Neural cell (in vitro differentiated cells): ENCODE data around the gene ZDHHC1. TPM values are rescaled to one million over a fixed set of nuclear protein-coding genes. Genes with fewer than 3 reads are reported as not detected.

ENCODE experiments used
- H2AFZ ChIP-seq: fragments of 200-600, 300-800 bp; sonication (generic), shearing (Covaris generic); 2 replicates; pipeline ENCODE4 v1.6.0; 2014; ENCODE audit warnings: low read depth, mild to moderate bottlenecking, antibody characterized with exemption, low read length, moderate library complexity
- H3F3A ChIP-seq: fragments of 200-600 bp; shearing (Covaris generic); 2 replicates; pipeline ENCODE4 v1.6.1; 2016; ENCODE audit warnings: mild to moderate bottlenecking, moderate library complexity, mixed read lengths, antibody characterized with exemption, low read length; ENCODE audit not compliant: insufficient read depth, poor library complexity, severe bottlenecking
- H3K27ac ChIP-seq: fragments of 200-600, 300-800 bp; sonication (generic), shearing (Covaris generic); 2 replicates; pipeline ENCODE4 v1.5.1; 2014; ENCODE audit warnings: mild to moderate bottlenecking, low read length, moderate library complexity
- H3K27me3 ChIP-seq: fragments of 300-800, 200-600 bp; sonication (generic), shearing (Covaris generic); 2 replicates; pipeline ENCODE4 v1.6.0; 2014; ENCODE audit warnings: mild to moderate bottlenecking, low read depth, low read length, moderate library complexity; ENCODE audit not compliant: insufficient read depth
- H3K36me3 ChIP-seq: fragments of 300-800, 200-600 bp; sonication (generic), shearing (Covaris generic); 2 replicates; pipeline ENCODE4 v1.5.1; 2014; ENCODE audit warnings: mild to moderate bottlenecking, antibody characterized with exemption, low read length, moderate library complexity; ENCODE audit not compliant: insufficient read depth
- H3K4me2 ChIP-seq: fragments of 300-800, 200-600 bp; sonication (generic), shearing (Covaris generic); 2 replicates; pipeline ENCODE4 v1.6.0; 2014; ENCODE audit warnings: mild to moderate bottlenecking, low read length
- H3K4me3 ChIP-seq: fragments of 300-800, 200-600 bp; sonication (generic), shearing (Covaris generic); 2 replicates; pipeline ENCODE4 v1.5.1; 2014; ENCODE audit warnings: mild to moderate bottlenecking, low read length, moderate library complexity
- H3K79me2 ChIP-seq: fragments of 200-600 bp; shearing (Covaris generic); replicated peaks from 2 replicates; pipeline ENCODE4 v1.6.0; 2014; ENCODE audit warnings: mild to moderate bottlenecking, low read length, moderate library complexity; ENCODE audit not compliant: insufficient read depth
- H3K9ac ChIP-seq: fragments of 300-800, 200-600 bp; sonication (generic), shearing (Covaris generic); 2 replicates; pipeline ENCODE4 v1.6.1; 2016; ENCODE audit warnings: mild to moderate bottlenecking, low read length, mixed read lengths
- H3K9me2 ChIP-seq: fragments of 200-600 bp; shearing (Covaris generic); 2 replicates; pipeline ENCODE4 v1.6.1; 2016; ENCODE audit warnings: mild to moderate bottlenecking, low read length, mixed read lengths; ENCODE audit not compliant: insufficient read depth
- H3K9me3 ChIP-seq: fragments of 200-600, 300-800 bp; sonication (generic), shearing (Covaris generic); 2 replicates; pipeline ENCODE4 v1.6.1; 2016; ENCODE audit warnings: mild to moderate bottlenecking, mixed run types, low read length, moderate library complexity, mixed read lengths
- H4K20me1 ChIP-seq: fragments of 200-600 bp; shearing (Covaris generic); 2 replicates; pipeline ENCODE4 v1.6.1; 2016; ENCODE audit warnings: mild to moderate bottlenecking, mixed run types; ENCODE audit not compliant: insufficient read depth
- CTCF ChIP-seq: fragments of 450-650 bp; IDR thresholded peaks from 2 replicates; pipeline ENCODE4 v1.5.1; 2014; ENCODE audit warnings: antibody characterized with exemption, mild to moderate bottlenecking, moderate library complexity; ENCODE audit not compliant: poor library complexity, severe bottlenecking
- EP300 ChIP-seq: fragments of 450-650 bp; conservative IDR thresholded peaks from 2 replicates; pipeline ENCODE4 v1.6.1; 2014; ENCODE audit warnings: antibody characterized with exemption, mild to moderate bottlenecking, moderate library complexity; ENCODE audit not compliant: poor library complexity, severe bottlenecking
- EZH2 ChIP-seq: fragments of 200-600, 300-800 bp; shearing (Covaris generic), sonication (generic); IDR thresholded peaks from 2 replicates; pipeline ENCODE4 v1.6.1; 2014; ENCODE audit warnings: antibody characterized with exemption, low read length, borderline replicate concordance, mild to moderate bottlenecking; ENCODE audit not compliant: insufficient read depth, poor library complexity, severe bottlenecking
- MXI1 ChIP-seq: fragments of 450-650 bp; conservative IDR thresholded peaks from 2 replicates; pipeline ENCODE4 v1.6.1; 2014; ENCODE audit warnings: antibody characterized with exemption, mild to moderate bottlenecking; ENCODE audit not compliant: poor library complexity, severe bottlenecking
- POLR2AphosphoS5 ChIP-seq: IDR thresholded peaks from 2 replicates; pipeline ENCODE4 v1.6.1; 2012
- RAD21 ChIP-seq: fragments of 450-650 bp; conservative IDR thresholded peaks from 2 replicates; pipeline ENCODE4 v1.6.1; 2014; ENCODE audit warnings: antibody characterized with exemption, mild to moderate bottlenecking, moderate library complexity
- REST ChIP-seq: IDR thresholded peaks from 2 replicates; pipeline ENCODE4 v1.6.1; 2012; ENCODE audit warnings: borderline replicate concordance
- SMC3 ChIP-seq: fragments of 450-650 bp; conservative IDR thresholded peaks from 2 replicates; pipeline ENCODE4 v1.6.1; 2014; ENCODE audit warnings: antibody characterized with exemption, mild to moderate bottlenecking, moderate library complexity; ENCODE audit not compliant: poor library complexity
- TAF1 ChIP-seq: IDR thresholded peaks from 2 replicates; pipeline ENCODE4 v1.6.1; 2012; ENCODE audit warnings: low read depth
- polyA plus RNA-seq: library from polyadenylated mRNA; depleted of rRNA; stranded (reverse); fragments of >200 nt; gene quantifications from 2 replicates; pipeline ENCODE4 v1.2.3, GENCODE V29; 2014

ZDHHC1 gene
- polyA plus RNA-seq, 1 donor from 2014 or later, result 1.7 TPM

GRCh38 chr16:67395105-67395457 is 21.2 kb downstream of the ZDHHC1 start:
- Histone ChIP-seq H3K9me3 (no peaks in the 10 kb centered on the region), H2AFZ (no peak overlapping the region), H3K27me3 (no peaks in the 10 kb centered on the region), H3K36me3 (no peaks in the 10 kb centered on the region), H4K20me1 (no peaks in the 10 kb centered on the region), H3F3A (no peaks in the 10 kb centered on the region), H3K4me2 (no peak overlapping the region), H3K79me2 (no peaks in the 10 kb centered on the region), H3K9ac (no peak overlapping the region), H3K9me2 (no peaks in the 10 kb centered on the region), H3K27ac (no peak overlapping the region), H3K4me3 (no peak overlapping the region)
- TF ChIP-seq EP300 (no peak), RAD21 (no peak), TAF1 (no peak), MXI1 (no peak), SMC3 (no peak)

- H3K9me2 ChIP-seq, result no peaks in the 10 kb centered on the region
- no peak for TF ChIP-seq TAF1
- no peak for TF ChIP-seq SMC3
- TF ChIP-seq EZH2, result no peak
- no peak for TF ChIP-seq POLR2AphosphoS5
- no peak for TF ChIP-seq CTCF
- no peak for TF ChIP-seq REST
- no peak for TF ChIP-seq MXI1
- TF ChIP-seq RAD21, result no peak
- no peak for TF ChIP-seq EP300
- no peaks in the 10 kb centered on the region for H4K20me1 ChIP-seq
- no peak overlapping the region for H3K27ac ChIP-seq
- H3F3A ChIP-seq, result no peaks in the 10 kb centered on the region
- H3K9me3 ChIP-seq, result no peaks in the 10 kb centered on the region
- no peak overlapping the region for H3K4me2 ChIP-seq
- no peak overlapping the region for H2AFZ ChIP-seq
- no peaks in the 10 kb centered on the region for H3K36me3 ChIP-seq
- H3K27me3 ChIP-seq, result no peaks in the 10 kb centered on the region
- no peaks in the 10 kb centered on the region for H3K79me2 ChIP-seq
- H3K9ac ChIP-seq, result no peak overlapping the region
- H3K4me3 ChIP-seq, result no peak overlapping the region
Observed at GRCh38 chr16:67394155-67395104, 21.8 kb downstream of the ZDHHC1 start.
